ENCODE data around the gene DYNLRB1.

DNA sequence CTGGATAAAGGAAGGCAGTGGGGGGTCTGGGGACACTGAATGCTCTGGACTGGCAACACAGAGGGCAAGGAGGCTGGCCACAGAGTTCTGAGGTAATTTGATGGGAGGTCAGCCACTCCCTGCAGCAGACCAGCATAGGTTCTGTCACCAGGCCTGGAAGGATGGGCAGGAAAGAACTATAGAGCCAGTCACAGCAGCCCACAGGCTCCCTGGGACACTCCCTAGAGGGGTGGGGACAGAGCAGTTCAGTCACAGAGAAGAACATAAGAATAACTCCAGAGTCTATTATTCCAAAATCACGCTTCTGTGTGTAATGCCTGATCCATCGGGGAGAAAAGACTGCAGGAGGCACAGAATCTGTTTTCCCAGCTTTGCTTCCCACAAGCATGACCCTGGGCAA lies 19.6 kb downstream of the DYNLRB1 start:
- no peak for TF ChIP-seq ZNF549 (CRISPR knock-in tag; IDR thresholded peaks at IDR 0.05)
- TF ChIP-seq MAZ (IDR thresholded peaks at IDR 0.05; ENCODE audit: borderline replicate concordance, low read depth, low read length): no peak
- TF ChIP-seq MAZ (CRISPR knock-in tag; IDR thresholded peaks at IDR 0.05; ENCODE audit: low read depth): no peak
- no peak for TF ChIP-seq ESRRA (CRISPR knock-in tag; IDR thresholded peaks at IDR 0.05; ENCODE audit: low read depth)
- no peak for TF ChIP-seq ZNF614 (CRISPR knock-in tag; IDR thresholded peaks at IDR 0.05; ENCODE audit: borderline replicate concordance)
- TF ChIP-seq, protein P1, sequence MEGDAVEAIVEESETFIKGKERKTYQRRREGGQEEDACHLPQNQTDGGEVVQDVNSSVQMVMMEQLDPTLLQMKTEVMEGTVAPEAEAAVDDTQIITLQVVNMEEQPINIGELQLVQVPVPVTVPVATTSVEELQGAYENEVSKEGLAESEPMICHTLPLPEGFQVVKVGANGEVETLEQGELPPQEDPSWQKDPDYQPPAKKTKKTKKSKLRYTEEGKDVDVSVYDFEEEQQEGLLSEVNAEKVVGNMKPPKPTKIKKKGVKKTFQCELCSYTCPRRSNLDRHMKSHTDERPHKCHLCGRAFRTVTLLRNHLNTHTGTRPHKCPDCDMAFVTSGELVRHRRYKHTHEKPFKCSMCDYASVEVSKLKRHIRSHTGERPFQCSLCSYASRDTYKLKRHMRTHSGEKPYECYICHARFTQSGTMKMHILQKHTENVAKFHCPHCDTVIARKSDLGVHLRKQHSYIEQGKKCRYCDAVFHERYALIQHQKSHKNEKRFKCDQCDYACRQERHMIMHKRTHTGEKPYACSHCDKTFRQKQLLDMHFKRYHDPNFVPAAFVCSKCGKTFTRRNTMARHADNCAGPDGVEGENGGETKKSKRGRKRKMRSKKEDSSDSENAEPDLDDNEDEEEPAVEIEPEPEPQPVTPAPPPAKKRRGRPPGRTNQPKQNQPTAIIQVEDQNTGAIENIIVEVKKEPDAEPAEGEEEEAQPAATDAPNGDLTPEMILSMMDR (CRISPR knock-in tag; IDR thresholded peaks at IDR 0.05): no peak
- no peak for TF ChIP-seq MXI1 (IDR thresholded peaks at IDR 0.05; ENCODE audit: borderline replicate concordance, low read depth, low read length)

Data from HepG2 (cell line).